ENCODE results near the gene FCN1. TPM values are rescaled to one million over a fixed set of nuclear protein-coding genes. Genes with fewer than 3 reads are reported as not detected.

The FCN1 gene
- total RNA-seq, 1 donor = not detected

DNA sequence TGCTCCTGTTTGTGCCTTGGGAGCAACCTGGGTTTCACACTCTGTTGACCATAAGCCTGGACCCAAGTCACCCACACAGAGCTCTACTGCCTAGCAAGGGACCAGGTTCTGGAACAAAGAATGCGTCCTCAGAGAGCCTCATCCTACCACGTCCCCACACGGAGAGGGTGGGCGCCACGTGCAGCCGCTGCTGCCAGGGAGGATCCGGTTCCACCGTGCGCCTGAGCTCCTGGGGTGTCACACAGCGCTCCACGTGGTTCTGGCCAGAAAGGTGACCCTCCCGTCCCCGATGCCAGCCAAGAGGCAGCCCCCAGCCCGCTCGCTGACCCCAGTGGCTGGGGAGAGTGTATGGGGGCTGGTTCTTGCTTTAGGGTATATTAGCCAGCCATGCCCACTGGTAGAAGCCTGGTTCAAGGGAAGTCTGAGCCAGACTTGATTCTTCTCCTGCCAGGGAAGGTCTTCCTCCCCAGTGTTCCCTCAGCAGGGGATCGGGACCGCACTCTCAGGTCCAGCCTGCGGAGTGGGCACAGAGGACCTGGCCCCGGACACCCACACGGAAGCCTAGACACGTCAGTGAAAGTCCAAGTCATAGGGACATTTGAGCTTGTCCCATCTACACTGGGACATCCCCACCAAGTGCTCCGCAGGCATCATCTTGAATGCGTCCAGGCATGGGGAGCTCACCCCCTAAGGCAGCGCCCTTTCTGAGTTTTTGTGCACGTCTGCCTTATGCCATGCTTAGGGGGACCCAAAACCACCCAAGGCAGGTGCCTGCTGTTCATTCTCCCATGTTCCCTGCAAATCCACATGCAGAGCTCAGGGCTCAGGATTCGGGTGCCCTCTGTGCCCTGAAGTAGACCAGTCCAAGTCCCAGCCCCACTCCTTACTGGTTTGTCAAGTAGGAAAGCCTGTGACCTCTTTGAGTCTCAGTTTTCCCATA, 2.4 kb downstream of the FCN1 start:
- no peak for TF ChIP-seq CTCF (IDR thresholded peaks at IDR 0.05; ENCODE audit: insufficient read depth, low read depth, low read length)
- DNase-seq (ENCODE audit: low read depth) = no peak
- no peak overlapping the region for H3K4me3 ChIP-seq (ENCODE audit: low read depth, low read length)

GRCh38 chr9:134914501-134914834, 3.2 kb downstream of the FCN1 start:
- no peak for TF ChIP-seq CTCF (IDR thresholded peaks at IDR 0.05; ENCODE audit: insufficient read depth, low read depth, low read length)
- no peak for DNase-seq (ENCODE audit: low read depth)
- no peak overlapping the region for H3K4me3 ChIP-seq (ENCODE audit: low read depth, low read length)

GRCh38 chr9:134913713-134914500, 3.8 kb downstream of the FCN1 start:
- H3K4me3 ChIP-seq (ENCODE audit: low read depth, low read length) = no peak overlapping the region
- DNase-seq (ENCODE audit: low read depth) = no peak
- no peak for TF ChIP-seq CTCF (IDR thresholded peaks at IDR 0.05; ENCODE audit: insufficient read depth, low read depth, low read length)

- H3K4me3 ChIP-seq (ENCODE audit: low read depth, low read length) = no peak overlapping the region
- no peak for DNase-seq (ENCODE audit: low read depth)
- no peak for TF ChIP-seq CTCF (IDR thresholded peaks at IDR 0.05; ENCODE audit: insufficient read depth, low read depth, low read length)
Measured at GRCh38 chr9:134913041-134913712, 4.5 kb downstream of the FCN1 start.

GRCh38 chr9:134912126-134912840, 5.4 kb downstream of the FCN1 start:
- no peak for TF ChIP-seq CTCF (IDR thresholded peaks at IDR 0.05; ENCODE audit: insufficient read depth, low read depth, low read length)
- no peak overlapping the region for H3K4me3 ChIP-seq (ENCODE audit: low read depth, low read length)
- DNase-seq (ENCODE audit: low read depth) = no peak

Measured in fibroblast of villous mesenchyme (primary cell).